ENCODE data around the gene RPIA. TPM values are rescaled to one million over a fixed set of nuclear protein-coding genes. Genes with fewer than 3 reads are reported as not detected.

The RPIA gene
- total and polyA plus RNA-seq, 2 of the 13 experiments (the other 11 are each of a cell fraction or from before 2014, with no cell fraction given), result 13.3 to 23.9 TPM

DNA sequence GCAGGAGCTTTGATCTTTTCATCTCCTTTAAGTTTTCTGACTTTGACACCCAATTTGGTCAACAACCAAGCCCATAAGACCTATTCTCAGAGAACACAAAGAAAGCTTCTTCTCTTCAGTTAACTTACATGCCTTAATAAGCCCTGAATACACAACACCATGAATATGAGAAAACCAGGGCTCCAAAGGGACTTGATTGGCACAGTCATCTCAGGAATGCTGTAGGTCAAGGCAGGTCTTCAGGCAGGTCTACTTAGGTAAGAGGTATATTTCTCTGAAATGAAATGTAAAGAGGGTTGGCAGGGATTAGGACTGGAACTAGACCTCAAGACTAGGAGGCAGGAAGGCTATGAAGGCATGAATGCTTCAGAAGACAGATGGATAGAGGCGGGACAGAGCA is 39.8 kb upstream of the RPIA start (continued):
- TF ChIP-seq, protein P1, sequence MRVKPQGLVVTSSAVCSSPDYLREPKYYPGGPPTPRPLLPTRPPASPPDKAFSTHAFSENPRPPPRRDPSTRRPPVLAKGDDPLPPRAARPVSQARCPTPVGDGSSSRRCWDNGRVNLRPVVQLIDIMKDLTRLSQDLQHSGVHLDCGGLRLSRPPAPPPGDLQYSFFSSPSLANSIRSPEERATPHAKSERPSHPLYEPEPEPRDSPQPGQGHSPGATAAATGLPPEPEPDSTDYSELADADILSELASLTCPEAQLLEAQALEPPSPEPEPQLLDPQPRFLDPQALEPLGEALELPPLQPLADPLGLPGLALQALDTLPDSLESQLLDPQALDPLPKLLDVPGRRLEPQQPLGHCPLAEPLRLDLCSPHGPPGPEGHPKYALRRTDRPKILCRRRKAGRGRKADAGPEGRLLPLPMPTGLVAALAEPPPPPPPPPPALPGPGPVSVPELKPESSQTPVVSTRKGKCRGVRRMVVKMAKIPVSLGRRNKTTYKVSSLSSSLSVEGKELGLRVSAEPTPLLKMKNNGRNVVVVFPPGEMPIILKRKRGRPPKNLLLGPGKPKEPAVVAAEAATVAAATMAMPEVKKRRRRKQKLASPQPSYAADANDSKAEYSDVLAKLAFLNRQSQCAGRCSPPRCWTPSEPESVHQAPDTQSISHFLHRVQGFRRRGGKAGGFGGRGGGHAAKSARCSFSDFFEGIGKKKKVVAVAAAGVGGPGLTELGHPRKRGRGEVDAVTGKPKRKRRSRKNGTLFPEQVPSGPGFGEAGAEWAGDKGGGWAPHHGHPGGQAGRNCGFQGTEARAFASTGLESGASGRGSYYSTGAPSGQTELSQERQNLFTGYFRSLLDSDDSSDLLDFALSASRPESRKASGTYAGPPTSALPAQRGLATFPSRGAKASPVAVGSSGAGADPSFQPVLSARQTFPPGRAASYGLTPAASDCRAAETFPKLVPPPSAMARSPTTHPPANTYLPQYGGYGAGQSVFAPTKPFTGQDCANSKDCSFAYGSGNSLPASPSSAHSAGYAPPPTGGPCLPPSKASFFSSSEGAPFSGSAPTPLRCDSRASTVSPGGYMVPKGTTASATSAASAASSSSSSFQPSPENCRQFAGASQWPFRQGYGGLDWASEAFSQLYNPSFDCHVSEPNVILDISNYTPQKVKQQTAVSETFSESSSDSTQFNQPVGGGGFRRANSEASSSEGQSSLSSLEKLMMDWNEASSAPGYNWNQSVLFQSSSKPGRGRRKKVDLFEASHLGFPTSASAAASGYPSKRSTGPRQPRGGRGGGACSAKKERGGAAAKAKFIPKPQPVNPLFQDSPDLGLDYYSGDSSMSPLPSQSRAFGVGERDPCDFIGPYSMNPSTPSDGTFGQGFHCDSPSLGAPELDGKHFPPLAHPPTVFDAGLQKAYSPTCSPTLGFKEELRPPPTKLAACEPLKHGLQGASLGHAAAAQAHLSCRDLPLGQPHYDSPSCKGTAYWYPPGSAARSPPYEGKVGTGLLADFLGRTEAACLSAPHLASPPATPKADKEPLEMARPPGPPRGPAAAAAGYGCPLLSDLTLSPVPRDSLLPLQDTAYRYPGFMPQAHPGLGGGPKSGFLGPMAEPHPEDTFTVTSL (CRISPR knock-in tag; IDR thresholded peaks at IDR 0.05; ENCODE audit: borderline replicate concordance), result no peak
- TF ChIP-seq, protein P2, sequence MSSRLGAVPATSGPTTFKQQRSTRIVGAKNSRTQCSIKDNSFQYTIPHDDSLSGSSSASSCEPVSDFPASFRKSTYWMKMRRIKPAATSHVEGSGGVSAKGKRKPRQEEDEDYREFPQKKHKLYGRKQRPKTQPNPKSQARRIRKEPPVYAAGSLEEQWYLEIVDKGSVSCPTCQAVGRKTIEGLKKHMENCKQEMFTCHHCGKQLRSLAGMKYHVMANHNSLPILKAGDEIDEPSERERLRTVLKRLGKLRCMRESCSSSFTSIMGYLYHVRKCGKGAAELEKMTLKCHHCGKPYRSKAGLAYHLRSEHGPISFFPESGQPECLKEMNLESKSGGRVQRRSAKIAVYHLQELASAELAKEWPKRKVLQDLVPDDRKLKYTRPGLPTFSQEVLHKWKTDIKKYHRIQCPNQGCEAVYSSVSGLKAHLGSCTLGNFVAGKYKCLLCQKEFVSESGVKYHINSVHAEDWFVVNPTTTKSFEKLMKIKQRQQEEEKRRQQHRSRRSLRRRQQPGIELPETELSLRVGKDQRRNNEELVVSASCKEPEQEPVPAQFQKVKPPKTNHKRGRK (CRISPR knock-in tag; IDR thresholded peaks at IDR 0.05), result no peak

DNA sequence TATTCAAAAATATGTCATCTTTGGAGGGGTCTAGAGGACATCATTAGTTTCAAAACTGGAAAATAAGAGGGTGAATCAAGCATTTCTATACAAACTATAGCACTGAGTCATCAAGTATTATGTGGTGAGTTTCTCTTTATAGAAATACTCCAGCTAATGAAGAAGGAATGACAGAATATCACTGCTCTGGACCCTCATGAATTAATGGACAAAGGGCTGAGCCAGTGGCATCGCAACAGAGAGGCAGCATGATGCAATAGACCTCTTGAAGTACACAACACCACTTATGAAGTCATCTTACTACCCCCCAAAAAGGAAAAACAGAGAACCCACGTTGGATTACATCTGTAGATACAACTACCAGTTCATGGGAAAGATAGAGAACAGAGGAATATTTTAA is 36.8 kb upstream of the RPIA start:
- no peak for ATAC-seq
- CTCF ChIA-PET (ENCODE audit: low intra/inter-chr PET ratio, low total read pairs), result no interaction called here
- WGBS (ENCODE audit: low lambda C conversion rate), result 37% methylated on average over 2 of the region's 2 CpGs
- TF ChIP-seq, protein P3, sequence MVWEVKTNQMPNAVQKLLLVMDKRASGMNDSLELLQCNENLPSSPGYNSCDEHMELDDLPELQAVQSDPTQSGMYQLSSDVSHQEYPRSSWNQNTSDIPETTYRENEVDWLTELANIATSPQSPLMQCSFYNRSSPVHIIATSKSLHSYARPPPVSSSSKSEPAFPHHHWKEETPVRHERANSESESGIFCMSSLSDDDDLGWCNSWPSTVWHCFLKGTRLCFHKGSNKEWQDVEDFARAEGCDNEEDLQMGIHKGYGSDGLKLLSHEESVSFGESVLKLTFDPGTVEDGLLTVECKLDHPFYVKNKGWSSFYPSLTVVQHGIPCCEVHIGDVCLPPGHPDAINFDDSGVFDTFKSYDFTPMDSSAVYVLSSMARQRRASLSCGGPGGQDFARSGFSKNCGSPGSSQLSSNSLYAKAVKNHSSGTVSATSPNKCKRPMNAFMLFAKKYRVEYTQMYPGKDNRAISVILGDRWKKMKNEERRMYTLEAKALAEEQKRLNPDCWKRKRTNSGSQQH (CRISPR knock-in tag; IDR thresholded peaks at IDR 0.05; ENCODE audit: low read depth), result no peak
- TF ChIP-seq CEBPB (IDR thresholded peaks at IDR 0.05; ENCODE audit: borderline replicate concordance, low read depth, low read length), result peak; percentile 71; the same call in 1 of the 2 replicates
- TF ChIP-seq, protein P4, sequence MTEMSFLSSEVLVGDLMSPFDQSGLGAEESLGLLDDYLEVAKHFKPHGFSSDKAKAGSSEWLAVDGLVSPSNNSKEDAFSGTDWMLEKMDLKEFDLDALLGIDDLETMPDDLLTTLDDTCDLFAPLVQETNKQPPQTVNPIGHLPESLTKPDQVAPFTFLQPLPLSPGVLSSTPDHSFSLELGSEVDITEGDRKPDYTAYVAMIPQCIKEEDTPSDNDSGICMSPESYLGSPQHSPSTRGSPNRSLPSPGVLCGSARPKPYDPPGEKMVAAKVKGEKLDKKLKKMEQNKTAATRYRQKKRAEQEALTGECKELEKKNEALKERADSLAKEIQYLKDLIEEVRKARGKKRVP (CRISPR knock-in tag; IDR thresholded peaks at IDR 0.05), result peak in 1 of 2 experiments; percentile 44; a peak in 1 of 4 replicates
- no peak for TF ChIP-seq CREBL2 (CRISPR knock-in tag; IDR thresholded peaks at IDR 0.05; ENCODE audit: borderline replicate concordance)
- DNase-seq (ENCODE audit: low spot score), result no peak
- H3K9me3 ChIP-seq (ENCODE audit: low read length), result no peaks in the 10 kb centered on the region
- no peak for FAIRE-seq
- H3K79me2 ChIP-seq (ENCODE audit: insufficient read depth, low read length), result no peaks in the 10 kb centered on the region
- in situ Hi-C loops (cut with HindIII; ENCODE audit: extremely low pct_ligation_motif_present, low pct_unique_long_range_greater_than_20kb) (no loop called here), intact Hi-C loops (cut with micrococcal nuclease; ENCODE audit: unreplicated experiment) (no loop called here)
- no peaks in the 10 kb centered on the region for H3K27me3 ChIP-seq (ENCODE audit: control insufficient read depth in 1 of 2, insufficient read depth in 2 of 2, low read length in 2 of 2)
- H3K4me1 ChIP-seq (ENCODE audit: insufficient read depth, low read length), result peaks cover 32% of the 10 kb centered on the region
- H2AFZ ChIP-seq (ENCODE audit: low read length), result no peak overlapping the region
- no peaks in the 10 kb centered on the region for H4K20me1 ChIP-seq (ENCODE audit: insufficient read depth, low read length)
- H3K4me3 ChIP-seq (replicated peaks in 1 of 3; ENCODE audit: insufficient read depth in 1 of 3, low read depth in 2 of 3, low read length in 3 of 3), result no peak overlapping the region
- BruUV-seq (replicated peaks), result no TSS peak
- POLR2A ChIA-PET, result no interaction called here
- no peak overlapping the region for H3K9ac ChIP-seq (ENCODE audit: insufficient read depth, low read depth, low read length)
- no peaks in the 10 kb centered on the region for H3K36me3 ChIP-seq (replicated peaks in 1 of 2; ENCODE audit: control insufficient read depth in 1 of 2, insufficient read depth in 2 of 2, low read length in 2 of 2)
- no peak overlapping the region for H3K27ac ChIP-seq (ENCODE audit: extremely low read length, insufficient read depth, low read length)
- no peak overlapping the region for H3K4me2 ChIP-seq (ENCODE audit: low read depth, low read length)

All from HepG2 (cell line).